KMS-11 (cell line): Measurements from ENCODE around the gene CPM.

Experiments used
- H2AFZ ChIP-seq: fragments of 200-600 bp; sonication (generic); 2 replicates; pipeline ENCODE4 v1.6.1; 2016; ENCODE audit warnings: antibody characterized with exemption, mixed run types, low read depth
- H3K27ac ChIP-seq: fragments of 200-600 bp; sonication (generic); 2 replicates; pipeline ENCODE4 v1.6.1; 2016; ENCODE audit warnings: mild to moderate bottlenecking, mixed run types
- H3K27me3 ChIP-seq: fragments of 200-600 bp; sonication (generic); 2 replicates; pipeline ENCODE4 v1.6.1; 2017; ENCODE audit warnings: mild to moderate bottlenecking, low read depth, mixed run types, moderate library complexity; ENCODE audit not compliant: insufficient read depth
- H3K36me3 ChIP-seq: fragments of 200-600 bp; sonication (generic); 2 replicates; pipeline ENCODE4 v1.6.1; 2017; ENCODE audit warnings: mild to moderate bottlenecking, mixed run types; ENCODE audit not compliant: insufficient read depth
- H3K4me1 ChIP-seq: fragments of 200-600 bp; sonication (generic); 2 replicates; pipeline ENCODE4 v1.6.1; 2016; ENCODE audit warnings: mild to moderate bottlenecking, low read depth, mixed run types; ENCODE audit not compliant: poor library complexity, severe bottlenecking
- H3K4me2 ChIP-seq: fragments of 200-600 bp; sonication (generic); 2 replicates; pipeline ENCODE4 v1.7.0; 2016; ENCODE audit warnings: mild to moderate bottlenecking, mixed run types
- H3K4me3 ChIP-seq: fragments of 200-600 bp; sonication (generic); IDR thresholded peaks from 2 replicates; pipeline ENCODE4 v1.6.1; 2017; ENCODE audit warnings: low read depth, low read length, mixed read lengths; ENCODE audit not compliant: insufficient read depth
- H3K79me2 ChIP-seq: fragments of 200-600 bp; sonication (generic); 2 replicates; pipeline ENCODE4 v1.6.1; 2016; ENCODE audit warnings: low read depth, mixed run types; ENCODE audit not compliant: insufficient read depth
- H3K9ac ChIP-seq: fragments of 200-600 bp; sonication (generic); 2 replicates; pipeline ENCODE4 v1.6.1; 2016; ENCODE audit warnings: mild to moderate bottlenecking, mixed run types
- H4K20me1 ChIP-seq: fragments of 200-600 bp; sonication (generic); 2 replicates; pipeline ENCODE4 v1.6.1; 2016; ENCODE audit warnings: mild to moderate bottlenecking, mixed run types; ENCODE audit not compliant: insufficient read depth
- CTCF ChIP-seq: fragments of 200-600 bp; sonication (generic); conservative IDR thresholded peaks from 2 replicates; pipeline ENCODE4 v1.6.1; 2017; ENCODE audit warnings: low read depth, mild to moderate bottlenecking, antibody characterized with exemption, low read length, moderate library complexity, mixed read lengths

CPM gene

GRCh38 chr12:68855111-68855510 lies 77.9 kb downstream of the CPM start:
- Histone ChIP-seq H3K4me2 (no peak overlapping the region), H3K36me3 (no peaks in the 10 kb centered on the region), H3K9ac (no peak overlapping the region), H3K79me2 (no peaks in the 10 kb centered on the region), H3K27ac (no peak overlapping the region), H3K27me3 (no peaks in the 10 kb centered on the region), H2AFZ (no peak overlapping the region), H3K4me3 (no peak overlapping the region), H4K20me1 (no peaks in the 10 kb centered on the region), H3K4me1 (no peaks in the 10 kb centered on the region)
- no peak for TF ChIP-seq CTCF

- no peak overlapping the region for H3K27ac ChIP-seq
- no peak overlapping the region for H3K9ac ChIP-seq
- no peaks in the 10 kb centered on the region for H3K27me3 ChIP-seq
- H3K4me3 ChIP-seq, result no peak overlapping the region
- H4K20me1 ChIP-seq, result no peaks in the 10 kb centered on the region
- no peaks in the 10 kb centered on the region for H3K4me1 ChIP-seq
- H3K79me2 ChIP-seq, result no peaks in the 10 kb centered on the region
- no peaks in the 10 kb centered on the region for H3K36me3 ChIP-seq
- no peak overlapping the region for H3K4me2 ChIP-seq
- TF ChIP-seq CTCF, result no peak
- H2AFZ ChIP-seq, result no peak overlapping the region
Measured at GRCh38 chr12:68854554-68854953, 78.4 kb downstream of the CPM start.

GRCh38 chr12:68854078-68854468 lies 78.9 kb downstream of the CPM start:
- no peak overlapping the region for H3K4me3 ChIP-seq
- H3K27ac ChIP-seq, result no peak overlapping the region
- H3K27me3 ChIP-seq, result no peaks in the 10 kb centered on the region
- no peak overlapping the region for H2AFZ ChIP-seq
- no peaks in the 10 kb centered on the region for H3K79me2 ChIP-seq
- H3K4me1 ChIP-seq, result no peaks in the 10 kb centered on the region
- H3K36me3 ChIP-seq, result no peaks in the 10 kb centered on the region
- no peak overlapping the region for H3K4me2 ChIP-seq
- no peaks in the 10 kb centered on the region for H4K20me1 ChIP-seq
- TF ChIP-seq CTCF, result no peak
- H3K9ac ChIP-seq, result no peak overlapping the region

GRCh38 chr12:68853396-68854077 lies 79.4 kb downstream of the CPM start:
- no peak overlapping the region for H2AFZ ChIP-seq

More at GRCh38 chr12:68853396-68854077, 79.4 kb downstream of the CPM start:
- no peak for TF ChIP-seq CTCF
- no peaks in the 10 kb centered on the region for H3K36me3 ChIP-seq
- no peak overlapping the region for H3K4me2 ChIP-seq
- no peak overlapping the region for H3K4me3 ChIP-seq
- H3K79me2 ChIP-seq, result no peaks in the 10 kb centered on the region
- no peak overlapping the region for H3K9ac ChIP-seq
- H4K20me1 ChIP-seq, result no peaks in the 10 kb centered on the region
- no peaks in the 10 kb centered on the region for H3K4me1 ChIP-seq
- H3K27me3 ChIP-seq, result no peaks in the 10 kb centered on the region
- H3K27ac ChIP-seq, result no peak overlapping the region
